Measurements from ENCODE around the gene IGFALS.

Gene IGFALS

DNA sequence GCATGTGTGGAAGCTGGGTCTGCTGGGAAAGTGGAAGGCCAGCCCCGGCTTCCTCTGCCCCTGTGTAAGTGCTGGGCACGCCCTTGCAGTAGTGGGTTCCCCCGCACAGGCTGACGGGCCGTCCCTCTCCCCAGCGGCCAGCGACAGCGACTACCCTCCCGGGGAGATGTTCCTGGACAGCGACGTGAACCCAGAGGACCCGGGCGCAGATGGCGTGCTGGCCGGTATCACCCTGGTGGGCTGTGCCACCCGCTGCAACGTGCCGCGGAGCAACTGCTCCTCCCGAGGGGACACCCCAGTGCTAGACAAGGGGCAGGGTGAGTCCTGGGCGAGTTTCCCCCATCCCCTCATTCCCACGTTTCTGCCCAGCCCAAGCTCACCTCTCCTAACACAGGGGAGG lies 27.7 kb downstream of the IGFALS start:
- no peak for DNase-seq (ENCODE audit: low read depth)

DNA sequence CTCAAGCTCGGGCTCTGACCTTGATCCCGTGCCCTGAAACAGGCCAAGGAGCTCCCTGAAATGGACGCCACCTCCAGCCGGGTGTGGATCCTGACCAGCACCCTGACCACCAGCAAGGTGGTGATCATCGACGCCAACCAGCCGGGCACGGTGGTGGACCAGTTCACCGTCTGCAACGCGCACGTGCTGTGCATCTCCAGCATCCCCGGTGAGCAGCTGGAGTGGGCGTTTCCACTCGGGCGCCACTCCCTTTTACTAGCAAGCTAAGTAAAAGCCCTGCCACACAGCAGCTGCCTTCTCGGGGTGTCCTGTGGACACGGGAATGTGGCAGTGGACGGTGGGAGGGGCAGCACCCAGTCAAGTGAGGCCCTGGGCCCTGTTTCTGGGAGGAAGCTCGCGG lies 28.5 kb downstream of the IGFALS start:
- no peak for DNase-seq (ENCODE audit: low read depth)

DNA sequence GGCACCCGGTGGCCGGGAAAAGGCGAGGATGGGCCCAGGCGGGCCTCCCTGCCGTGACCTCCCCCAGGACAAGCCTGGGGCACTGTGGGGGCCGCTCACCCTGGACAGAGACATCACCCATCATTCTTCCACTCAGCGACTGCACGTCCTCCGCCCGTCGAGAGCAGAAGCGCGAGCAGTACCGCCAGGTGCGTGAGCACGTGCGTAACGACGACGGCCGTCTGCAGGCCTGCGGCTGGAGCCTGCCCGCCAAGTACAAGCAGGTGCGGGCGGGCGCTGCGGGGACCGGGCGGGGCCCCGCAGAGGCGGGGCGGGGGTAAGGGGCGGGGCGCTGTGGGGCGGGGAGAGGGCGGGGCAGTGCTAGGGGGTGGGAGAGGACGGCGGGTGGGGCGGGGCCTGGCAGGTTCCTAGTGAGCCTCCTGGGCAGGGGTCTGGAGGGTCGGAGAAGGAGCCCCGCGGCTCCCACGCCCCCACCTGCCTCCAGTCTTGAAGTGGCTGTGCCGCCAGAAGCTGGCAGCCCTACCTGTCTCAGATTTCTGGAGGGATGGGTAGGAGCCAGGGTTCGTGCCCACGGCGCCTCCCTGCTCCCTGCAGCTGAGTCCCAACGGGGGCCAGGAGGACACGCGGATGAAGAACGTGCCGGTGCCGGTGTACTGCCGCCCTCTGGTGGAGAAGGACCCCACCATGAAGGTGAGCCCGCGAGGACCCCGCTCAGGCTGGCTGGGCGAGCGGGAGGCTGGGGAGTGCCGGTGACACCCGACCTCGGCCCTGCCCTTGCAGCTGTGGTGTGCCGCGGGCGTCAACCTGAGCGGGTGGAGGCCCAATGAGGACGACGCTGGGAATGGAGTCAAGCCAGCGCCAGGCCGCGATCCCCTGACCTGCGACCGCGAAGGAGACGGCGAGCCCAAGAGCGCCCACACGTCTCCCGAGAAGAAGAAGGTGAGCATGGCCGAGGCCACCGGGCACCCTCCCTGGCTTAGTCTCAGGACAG lies 29.7 kb downstream of the IGFALS start:
- no peak for DNase-seq (ENCODE audit: low read depth)

DNA sequence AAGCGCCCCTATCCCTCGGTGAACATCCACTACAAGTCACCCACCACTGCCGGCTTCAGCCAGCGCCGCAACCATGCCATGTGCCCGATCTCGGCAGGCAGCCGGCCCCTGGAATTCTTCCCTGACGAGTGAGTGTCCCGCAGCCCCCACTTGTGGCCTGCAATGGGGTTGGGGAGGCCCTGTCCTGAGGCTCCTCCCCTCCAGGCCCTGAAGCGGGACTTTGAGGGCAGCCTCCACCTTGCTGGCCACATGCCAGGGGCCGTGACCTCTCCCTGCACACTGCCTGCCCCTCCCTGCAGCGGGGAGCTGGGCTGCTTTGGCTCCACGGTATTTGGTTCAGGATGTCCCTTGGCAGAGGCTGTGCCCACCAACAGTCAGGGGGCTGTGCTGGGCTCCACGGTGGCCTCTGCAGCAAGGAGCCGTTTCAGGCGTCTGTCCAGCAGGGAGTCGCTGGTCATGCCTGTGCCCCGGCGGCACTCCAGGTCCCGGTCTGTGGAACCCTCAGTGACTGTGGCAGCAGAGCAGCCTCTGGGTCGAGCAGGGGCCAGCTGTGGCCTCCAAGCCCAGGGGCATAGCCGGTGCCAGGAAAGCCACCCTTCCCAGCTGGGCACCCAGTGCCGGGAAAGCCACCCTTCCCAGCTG lies 30.5 kb downstream of the IGFALS start:
- no peak for DNase-seq (ENCODE audit: low read depth)

DNA sequence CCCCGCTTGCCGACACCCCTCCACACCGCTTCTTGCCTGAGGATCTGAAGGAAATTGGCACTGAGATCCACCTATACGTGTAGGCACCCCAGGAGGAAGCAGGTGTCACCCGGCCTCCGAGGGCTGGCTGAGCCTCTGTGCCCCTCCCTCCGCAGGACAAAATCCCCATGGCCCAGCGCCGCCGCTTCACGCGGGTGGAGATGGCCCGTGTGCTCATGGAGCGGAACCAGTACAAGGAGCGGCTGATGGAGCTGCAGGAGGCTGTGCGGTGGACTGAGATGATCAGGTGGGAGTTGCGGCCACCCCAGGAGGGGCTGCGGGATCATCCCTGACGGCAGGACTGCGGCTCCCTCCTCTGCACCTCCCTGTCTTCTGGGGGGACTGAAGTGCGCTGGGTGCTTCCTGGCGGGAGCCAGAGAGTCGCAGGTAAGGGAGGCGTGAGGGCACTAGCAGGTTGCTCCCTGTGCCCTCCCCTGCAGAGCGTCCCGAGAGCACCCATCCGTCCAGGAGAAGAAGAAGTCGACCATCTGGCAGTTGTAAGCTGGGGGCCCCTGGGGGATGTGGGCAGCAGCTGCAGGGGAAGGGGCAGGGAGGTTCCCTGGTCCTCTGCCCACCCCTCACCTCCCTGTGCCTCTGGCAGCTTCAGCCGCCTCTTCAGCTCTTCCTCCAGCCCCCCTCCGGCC lies 31.2 kb downstream of the IGFALS start:
- DNase-seq (ENCODE audit: low read depth), result no peak

DNA sequence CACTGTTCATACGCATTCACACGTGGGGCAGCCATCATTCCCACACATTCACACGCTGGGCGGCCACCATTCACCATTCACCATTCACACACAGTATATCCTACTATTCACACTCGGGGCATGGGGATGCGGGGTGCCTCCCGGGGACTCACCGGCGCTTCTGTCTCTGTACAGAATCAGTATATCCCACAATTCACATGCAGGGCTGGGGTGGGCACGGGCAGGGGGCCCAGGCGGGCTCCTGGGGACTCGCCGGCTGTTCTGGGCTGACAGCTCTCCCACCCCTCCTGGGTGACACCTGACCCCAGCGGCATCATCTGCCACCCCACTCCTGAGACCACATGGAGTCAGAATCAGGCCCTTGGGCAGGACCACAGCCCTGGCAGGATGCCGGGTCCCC lies 31.8 kb downstream of the IGFALS start:
- DNase-seq (ENCODE audit: low read depth), result no peak

DNA sequence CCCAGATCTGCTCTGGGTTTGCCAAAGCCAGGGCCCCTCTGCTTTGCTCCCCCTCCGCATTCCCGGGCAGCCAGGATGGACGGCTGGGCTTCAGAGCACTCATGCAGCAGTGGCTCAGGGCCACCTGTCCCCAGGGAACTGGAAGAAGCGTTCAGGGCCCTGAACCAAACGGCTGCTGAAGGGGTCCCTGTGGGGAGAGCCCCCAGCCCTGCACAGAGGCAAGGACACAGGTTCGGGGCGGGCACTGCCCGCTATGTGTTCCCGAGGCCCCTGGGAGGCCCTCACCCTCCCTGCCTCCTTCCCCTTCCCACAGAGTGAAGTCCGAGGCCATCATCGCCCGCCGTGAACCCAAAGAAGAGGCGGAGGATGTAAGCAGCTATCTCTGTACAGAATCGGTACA lies 32.6 kb downstream of the IGFALS start:
- no peak for DNase-seq (ENCODE audit: low read depth)

DNA sequence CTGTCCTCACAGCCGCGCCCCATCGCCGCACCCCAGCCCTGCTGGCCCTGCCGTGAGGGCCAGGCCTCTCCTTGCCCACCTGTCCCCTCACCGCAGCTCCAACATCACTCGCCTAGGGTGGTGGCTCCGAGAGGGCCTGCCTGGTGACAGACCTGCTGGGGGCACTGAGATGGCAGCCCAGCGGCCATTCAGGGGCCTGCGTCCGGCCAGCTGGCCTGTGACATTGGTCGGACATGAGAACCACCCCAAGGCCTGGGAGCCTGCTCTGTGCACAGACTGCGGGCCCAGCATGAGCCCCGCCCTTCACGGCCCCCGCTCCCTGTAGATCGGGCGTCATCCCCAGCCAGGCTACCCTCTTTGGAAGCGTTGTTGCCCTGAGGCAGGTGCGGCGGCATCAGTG lies 34.0 kb downstream of the IGFALS start:
- DNase-seq (ENCODE audit: low read depth), result no peak

DNA sequence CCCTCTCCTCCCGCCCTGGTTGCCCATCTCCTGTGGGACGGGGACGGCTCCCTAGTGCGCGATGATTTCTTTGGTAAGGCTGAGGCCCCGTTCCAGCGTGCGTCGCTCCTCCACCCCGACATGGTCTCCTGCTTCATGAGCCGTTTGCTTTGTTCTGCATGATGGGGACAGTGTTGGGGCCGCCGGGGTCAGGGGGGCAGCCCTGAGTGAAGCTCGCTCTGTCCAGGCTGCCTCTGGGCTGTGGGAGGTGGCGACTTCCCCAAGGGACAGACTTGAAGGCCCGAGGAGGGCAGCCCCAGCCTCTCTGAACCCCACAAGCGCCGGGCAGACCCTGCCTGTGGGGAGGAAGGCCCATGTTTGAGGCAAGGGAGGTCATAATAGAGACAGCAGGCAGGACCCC lies 34.6 kb downstream of the IGFALS start:
- no peak for DNase-seq (ENCODE audit: low read depth)

DNA sequence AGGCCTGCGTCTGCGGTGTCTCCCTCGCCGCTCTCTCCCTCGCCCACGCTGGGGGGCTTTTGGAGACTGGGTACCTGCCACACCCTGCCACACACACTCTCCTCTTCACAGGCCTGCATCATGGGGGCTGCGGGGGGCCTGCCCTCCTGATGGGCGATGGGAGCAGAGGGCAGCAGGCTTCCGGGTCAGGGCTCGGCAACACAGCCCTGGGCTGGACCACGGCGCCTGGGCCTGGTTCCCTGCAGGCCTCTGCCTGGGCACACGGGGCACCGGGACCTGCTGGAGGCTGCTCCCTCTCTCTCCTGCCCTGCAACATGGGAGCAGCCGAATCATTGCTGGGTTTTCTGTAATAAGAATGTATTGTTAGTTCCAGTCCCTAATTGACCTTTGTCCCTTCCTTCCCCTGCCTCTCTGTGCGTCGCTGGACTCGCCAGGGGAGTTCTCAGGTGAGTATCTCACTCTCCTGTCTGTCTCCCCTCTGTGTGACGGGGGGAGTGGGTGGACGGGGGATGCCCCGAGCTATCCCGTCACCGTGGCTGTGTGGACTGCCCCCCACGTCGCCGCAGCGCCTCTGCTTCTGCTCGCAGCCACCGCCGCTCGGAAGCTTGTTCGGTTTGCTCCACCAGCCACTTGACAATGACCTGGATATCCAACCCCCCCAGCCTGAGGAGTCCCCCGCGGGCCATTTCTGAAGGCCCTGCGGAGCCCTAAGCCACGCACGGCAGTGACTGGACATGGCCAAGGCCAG lies 35.6 kb downstream of the IGFALS start:
- no peak for DNase-seq (ENCODE audit: low read depth)

DNA sequence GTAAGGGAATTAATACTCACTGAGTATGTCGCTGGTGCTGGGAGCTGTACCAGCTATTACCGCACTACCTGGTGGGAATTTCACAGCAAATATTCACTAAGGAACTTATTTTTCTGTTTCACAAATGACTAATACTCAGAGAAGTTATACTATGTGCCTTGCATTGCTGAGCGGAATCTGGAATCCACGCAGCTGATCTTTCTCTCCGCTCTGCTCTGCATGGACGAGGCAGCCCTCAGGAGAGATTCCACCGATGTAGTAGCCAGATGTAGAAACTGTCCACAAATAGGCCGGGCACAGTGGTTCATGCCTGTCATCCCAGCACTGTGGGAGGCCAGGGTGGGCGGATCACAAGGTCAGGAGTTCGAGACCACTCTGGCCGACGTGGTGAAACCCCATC lies 39.3 kb downstream of the IGFALS start:
- DNase-seq (ENCODE audit: low read depth), result no peak

DNA sequence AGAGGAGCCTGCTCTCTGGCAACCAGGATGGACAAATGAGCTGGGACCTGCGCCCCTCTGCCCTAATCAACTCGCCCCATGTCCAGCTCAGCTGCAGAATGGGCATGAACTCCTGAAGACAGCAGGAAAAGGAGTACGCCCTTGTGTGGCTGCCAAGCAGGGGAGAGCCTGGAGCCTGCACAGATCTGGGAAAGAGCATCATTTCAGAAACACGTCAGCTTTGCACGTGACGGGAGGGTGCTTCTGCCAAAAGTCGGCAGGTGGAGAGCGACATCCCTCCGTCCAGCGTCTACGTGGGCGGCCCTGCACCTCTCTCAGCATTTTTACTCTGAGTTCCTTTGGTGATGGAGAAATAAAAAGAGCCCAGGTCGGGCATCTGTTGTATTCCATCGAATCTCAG lies 40.7 kb downstream of the IGFALS start:
- DNase-seq (ENCODE audit: low read depth), result no peak

DNA sequence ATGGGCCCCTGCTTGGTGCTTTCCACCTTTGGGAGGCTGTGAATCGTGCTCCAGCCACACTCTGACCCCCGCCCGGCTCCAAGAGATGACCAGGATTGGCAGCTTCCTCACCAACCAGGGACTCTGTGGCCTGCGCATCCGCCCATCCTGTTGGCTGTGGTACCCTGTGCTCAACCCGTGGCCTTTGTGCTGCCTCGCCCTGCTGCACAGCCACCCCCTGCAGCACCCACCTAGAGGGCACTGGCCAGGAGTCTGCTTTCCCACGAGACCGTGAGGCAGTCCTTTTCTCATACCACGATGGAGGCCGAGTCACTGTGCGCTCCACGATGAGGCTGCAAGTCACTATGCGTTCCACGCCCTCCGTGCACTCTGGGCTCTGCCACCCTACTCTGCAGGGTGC lies 41.6 kb downstream of the IGFALS start:
- no peak for DNase-seq (ENCODE audit: low read depth)

DNA sequence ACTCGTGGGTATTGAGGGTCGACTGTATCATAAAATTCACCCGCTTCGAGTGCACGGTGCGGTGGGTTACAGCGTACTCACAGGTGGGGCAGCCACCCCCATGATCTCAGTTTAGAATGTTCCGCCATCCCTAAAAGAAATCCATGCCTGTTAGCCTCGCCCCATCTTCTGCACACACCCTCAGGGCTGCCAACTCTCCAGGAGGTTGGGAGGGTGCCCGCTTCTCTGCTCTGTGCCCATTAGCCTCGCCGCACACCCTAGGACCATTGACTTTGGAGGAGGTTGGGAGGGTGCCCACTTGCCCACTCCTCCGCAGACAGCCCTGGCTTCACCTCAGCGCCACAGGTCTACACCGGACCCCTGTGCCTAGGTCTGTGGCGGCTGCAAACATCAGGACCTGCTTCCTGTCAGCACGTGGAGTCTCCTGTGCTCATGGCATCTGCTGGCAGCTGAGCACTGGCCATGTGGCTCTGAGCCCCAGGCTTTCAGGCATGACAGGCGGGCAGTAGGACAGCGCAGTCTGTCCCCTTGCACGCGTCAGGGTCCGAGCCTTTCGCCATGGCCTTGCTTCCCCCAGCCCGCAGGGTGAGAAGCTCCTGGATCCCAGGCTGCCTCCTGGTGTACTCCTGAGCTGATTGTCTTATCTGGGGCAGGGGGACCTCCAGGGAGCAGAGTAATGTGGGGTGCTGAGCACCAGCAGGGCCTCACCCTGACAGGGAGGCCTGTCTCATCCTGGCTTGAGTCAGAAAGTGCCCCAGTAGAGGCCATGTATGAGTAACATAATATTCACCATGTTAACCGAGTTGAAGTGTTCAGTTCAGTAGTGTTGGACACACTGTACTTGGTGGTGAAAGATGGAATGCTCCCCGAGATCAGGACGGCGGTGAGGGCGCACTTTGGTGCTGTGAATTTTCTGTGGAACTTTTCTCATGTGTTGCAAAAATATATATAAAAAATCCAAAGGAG lies 44.1 kb downstream of the IGFALS start:
- no peak for DNase-seq (ENCODE audit: low read depth)

DNA sequence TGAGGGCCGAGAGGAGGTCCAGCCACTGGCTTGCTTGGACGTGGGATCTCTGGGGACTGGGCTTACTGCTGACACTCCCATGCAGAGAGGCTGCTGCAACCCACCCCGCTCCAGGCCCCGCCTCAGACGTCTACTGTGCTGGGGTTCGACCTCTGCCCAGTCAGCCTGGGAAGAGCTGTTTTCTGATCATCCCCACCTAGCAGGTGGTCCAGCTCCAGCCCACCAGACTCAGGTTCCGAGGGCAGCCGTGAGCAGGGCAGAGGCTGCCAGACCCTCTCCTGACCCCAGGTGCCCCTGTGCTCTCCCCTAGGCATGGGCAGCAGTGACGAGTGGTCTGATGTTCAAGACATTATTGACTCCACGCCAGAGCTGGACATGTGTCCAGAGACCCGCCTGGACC lies 45.6 kb downstream of the IGFALS start:
- no peak for DNase-seq (ENCODE audit: low read depth)

DNA sequence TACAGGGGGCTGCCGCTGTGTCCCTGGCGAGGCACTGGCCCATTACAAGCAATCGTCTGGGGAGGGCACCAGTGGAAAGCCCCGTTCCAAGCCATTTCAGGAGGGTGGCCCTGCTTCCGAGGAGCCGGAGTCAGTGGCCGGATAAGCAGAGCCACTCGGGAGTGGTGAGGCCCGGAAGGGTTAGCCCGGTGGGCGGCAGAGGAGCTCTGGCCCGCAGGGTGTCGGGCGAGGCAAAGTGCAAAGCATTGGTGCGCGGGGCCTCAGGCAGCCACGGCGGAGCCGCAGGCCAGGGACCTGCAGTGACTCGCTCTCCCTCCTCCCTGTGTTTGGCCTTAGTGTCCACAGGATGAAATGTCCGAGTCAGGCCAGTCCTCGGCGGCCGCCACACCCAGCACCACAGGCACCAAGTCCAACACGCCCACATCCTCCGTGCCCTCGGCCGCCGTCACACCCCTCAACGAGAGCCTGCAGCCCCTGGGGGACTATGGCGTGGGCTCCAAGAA lies 46.8 kb downstream of the IGFALS start:
- no peak for DNase-seq (ENCODE audit: low read depth)

DNA sequence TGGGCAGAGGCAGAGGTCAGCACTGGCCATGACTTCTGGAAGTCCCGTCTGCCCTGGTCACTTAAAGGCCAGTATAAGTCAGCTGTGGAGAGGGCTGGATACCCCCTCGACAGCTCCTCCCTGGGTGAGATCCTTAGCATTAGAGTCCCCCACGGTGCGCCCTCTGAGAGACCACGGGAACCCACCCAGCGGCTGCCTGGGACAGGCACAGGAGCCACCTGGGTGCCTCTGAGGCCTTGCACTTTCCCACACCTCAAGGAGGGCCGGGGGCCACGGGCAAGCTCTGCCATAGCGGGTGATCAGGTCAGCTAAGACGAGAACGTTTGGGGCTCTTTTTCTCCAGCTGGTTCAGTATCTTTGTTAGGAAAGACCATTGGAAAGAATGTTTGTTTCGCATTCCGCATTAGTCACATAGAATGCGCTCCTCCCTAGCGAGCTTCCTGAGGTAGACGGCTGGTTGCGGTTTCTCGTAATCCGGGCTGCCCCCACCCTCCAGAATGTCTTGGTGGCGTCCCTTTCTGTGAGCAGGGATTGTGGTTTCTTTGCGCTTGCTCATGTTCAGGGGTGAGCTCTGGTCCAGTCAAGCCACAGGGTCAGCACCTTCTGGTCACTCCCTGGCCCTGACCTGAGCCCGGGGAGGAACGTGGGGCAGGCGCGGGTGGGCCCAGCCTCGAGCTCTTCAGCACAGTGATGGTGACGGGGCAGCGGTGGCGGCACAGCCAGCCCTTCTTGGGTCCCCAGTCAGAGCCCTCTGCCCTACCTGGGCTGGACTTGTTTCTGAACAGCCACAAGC lies 47.4 kb downstream of the IGFALS start:
- no peak for DNase-seq (ENCODE audit: low read depth)

DNA sequence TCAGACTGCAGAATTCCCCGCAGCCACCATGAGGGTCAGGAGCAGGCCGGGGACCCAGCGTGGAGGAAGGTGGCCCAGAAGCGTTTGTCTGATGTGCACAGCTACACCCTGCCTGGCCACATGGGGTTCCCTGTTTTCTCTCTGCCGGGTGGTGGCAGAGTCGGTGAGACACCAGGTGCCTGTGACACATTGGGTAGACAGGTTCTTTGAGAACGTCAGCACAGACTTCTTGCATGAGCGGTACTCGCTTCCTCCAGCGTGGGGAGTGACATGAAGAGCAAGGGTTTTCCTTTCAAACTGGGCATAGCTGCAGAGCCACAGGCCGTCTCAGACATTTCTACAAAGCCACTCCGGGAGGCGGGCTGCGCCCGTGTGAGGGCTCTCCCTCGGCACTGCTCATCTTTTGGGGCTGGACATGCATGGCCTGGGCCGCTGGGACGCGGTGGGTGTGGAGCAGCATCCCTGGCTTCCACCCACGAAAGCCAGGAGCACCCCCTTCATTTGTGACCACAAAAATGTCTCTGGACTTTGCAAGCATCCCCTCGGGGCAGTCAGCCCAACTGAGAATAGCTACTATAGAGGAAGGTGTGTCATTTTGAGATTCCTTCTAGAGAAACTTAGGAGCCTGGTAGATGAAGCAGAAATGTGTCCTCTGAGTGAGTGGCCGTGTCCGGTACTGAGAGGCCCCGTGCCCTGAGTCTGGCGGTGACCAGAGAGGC lies 48.2 kb downstream of the IGFALS start:
- no peak for DNase-seq (ENCODE audit: low read depth)

DNA sequence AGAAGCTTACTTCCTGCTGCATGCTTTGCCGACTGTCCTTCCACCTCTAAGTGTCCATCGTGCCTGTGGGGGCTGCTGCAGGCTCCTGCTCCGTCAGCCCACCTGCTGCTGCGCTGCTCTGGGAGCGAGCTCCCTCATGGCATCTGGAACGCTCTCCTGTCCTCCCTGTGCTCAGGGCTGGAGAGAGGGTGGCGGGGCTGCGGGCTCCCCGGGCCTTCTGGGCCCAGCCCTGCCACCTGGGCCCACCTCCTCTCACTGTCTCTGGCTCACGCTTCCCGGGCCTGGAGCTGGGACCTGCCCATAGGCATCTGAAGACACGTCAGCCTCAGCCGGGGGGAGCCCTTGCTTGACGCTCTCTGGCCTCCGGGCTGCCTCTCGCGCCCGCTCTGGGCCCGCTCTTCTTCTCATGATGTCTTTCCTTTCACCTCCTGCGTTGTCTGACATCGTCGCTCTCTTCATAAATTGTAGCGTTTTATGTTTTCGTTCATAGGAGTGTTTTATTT lies 49.1 kb downstream of the IGFALS start:
- DNase-seq (ENCODE audit: low read depth), result no peak
